GM18505 (cell line): ENCODE measurements around the gene KIR3DL1.
"Not testable (repeated sequence)": the region's sequence is repeated elsewhere in the genome, so short reads cannot be mapped to it uniquely, and the experiment has no call there.

Experiments used
- ATAC-seq: cut with Tn5 transposase; IDR thresholded peaks from one replicate; pipeline ENCODE4 v1.9.1; 2021; ENCODE audit not compliant: unreplicated experiment
- POLR2A ChIP-seq: IDR thresholded peaks from 4 replicates; pipeline ENCODE4 v1.6.1; 2011; ENCODE audit warnings: borderline replicate concordance; ENCODE audit not compliant: insufficient read depth, insufficient read length; ENCODE audit errors: extremely low read depth

KIR3DL1 gene

DNA sequence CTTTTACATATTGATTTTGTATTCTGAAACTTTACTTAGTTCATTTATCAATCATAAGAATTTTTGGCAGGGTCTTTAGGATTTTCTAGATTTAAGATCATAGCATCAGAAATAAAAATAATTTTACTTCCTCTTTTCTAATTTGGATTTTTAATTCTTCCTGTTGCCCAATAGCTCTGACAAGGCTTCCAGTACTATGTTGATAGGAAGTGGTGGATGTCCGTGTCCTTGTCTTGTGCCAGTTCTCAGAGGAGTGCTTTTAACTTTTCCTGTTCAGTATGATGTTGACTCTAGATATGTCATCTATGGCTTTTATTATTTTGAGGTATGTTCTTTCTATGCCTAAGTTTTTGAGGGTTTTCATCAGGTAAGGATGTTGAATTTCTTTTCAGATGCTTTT is 20.5 kb upstream of the KIR3DL1 start:
- no peak for TF ChIP-seq POLR2A
- ATAC-seq = no peak

DNA sequence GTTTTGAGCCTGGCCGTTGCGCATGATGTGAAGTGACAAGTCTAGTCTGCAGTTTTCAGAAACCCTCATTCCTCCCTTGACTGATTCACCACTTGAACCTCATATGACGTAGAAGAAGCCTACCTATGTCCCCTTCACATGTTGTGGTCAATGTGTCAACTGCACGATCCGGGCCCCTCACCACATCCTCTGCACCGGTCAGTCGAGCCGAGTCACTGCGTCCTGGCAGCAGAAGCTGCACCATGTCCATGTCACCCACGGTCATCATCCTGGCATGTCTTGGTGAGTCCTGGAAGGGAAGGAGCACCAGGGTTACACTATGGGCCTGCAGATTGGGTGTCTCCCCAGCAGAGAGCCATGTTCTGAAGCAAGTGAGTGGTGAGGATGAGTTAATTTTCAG is 12.9 kb upstream of the KIR3DL1 start, which contains the start of gene KIR2DL4:
Gene KIR2DL4, plus strand, starts transcription at position 201 of the 400 bp plus-strand sequence. Its CDS starts 42 bp downstream, at position 243.
- ATAC-seq = no peak
- TF ChIP-seq POLR2A = no peak

DNA sequence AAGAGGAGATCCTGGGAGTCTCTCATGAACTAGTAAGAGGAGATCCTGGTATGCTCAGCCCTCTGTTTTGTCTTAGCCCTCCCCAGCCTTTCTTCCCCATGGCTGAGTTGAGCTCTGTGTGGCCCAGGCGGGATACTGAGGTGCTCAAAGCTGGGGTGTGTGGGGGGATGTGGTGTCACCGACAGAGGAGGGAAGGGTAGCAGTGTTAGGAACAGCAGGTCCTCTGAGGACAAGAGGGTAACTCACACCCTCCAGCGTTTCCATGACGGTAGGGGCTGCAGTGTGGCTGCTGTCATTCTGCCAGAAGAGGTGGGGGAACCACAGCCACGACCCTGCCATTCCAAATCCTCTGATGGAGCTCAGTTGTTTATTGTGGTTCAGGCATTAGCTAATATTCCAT is 12.2 kb upstream of the KIR3DL1 start:
- no peak for TF ChIP-seq POLR2A
- no peak for ATAC-seq

DNA sequence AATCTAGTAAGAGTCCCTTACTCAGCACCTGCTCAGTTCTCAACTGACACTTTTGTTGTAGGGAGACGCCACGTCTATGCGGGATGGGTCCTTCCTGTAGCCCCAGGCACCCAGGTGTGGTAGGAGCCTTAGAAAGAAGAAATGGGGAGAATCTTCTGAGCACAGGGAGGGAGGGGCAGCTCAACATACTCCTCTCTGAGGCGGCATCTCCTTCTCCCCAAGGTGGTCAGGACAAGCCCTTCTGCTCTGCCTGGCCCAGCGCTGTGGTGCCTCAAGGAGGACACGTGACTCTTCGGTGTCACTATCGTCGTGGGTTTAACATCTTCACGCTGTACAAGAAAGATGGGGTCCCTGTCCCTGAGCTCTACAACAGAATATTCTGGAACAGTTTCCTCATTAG is 11.7 kb upstream of the KIR3DL1 start:
- no peak for TF ChIP-seq POLR2A
- ATAC-seq = no peak

DNA sequence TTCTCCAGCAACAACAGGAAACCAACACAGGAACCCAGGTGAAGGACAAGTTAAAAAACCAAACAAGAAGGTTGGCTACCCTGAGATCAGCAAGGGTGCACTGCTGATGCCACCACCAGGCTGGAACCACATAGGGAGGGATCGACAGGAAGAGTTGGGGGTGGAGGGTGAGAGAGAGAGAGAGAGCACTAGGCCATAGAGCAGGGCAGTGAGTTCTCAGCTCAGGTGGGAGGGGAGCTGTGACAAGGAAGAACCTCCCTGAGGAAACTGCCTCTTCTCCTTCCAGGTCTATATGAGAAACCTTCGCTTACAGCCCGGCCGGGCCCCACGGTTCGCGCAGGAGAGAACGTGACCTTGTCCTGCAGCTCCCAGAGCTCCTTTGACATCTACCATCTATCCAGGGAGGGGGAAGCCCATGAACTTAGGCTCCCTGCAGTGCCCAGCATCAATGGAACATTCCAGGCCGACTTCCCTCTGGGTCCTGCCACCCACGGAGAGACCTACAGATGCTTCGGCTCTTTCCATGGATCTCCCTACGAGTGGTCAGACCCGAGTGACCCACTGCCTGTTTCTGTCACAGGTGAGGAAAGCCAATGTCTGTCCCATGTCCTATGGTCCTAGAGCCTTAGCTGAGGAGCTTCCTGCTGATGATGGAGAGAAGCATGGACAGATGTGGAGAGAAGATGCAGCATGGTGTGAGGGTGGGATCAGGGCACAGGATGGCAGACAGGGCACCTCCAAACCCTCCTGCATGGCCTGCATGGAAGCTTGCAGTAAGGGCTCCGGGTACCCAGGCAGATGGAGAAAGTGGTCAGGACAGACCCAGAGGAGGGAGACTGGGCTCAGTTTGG is 10.4 kb upstream of the KIR3DL1 start:
- ATAC-seq = no peak
- TF ChIP-seq POLR2A = no peak

DNA sequence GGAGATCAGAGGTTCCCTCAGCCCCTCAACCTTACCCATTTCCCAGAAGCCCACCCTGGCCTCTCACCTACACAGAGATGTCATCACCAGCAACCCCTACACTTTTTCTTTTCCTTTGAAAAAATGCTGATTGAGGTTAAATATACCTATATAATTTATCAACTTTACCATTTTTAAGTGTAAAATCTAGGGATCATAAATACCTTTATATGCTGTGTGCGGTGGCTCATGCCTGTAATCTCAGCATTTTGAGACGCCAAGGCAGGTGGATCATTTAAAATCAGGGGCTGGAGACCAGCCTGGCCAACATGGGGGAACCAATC is 9.8 kb upstream of the KIR3DL1 start:
- no peak for ATAC-seq
- no peak for TF ChIP-seq POLR2A

DNA sequence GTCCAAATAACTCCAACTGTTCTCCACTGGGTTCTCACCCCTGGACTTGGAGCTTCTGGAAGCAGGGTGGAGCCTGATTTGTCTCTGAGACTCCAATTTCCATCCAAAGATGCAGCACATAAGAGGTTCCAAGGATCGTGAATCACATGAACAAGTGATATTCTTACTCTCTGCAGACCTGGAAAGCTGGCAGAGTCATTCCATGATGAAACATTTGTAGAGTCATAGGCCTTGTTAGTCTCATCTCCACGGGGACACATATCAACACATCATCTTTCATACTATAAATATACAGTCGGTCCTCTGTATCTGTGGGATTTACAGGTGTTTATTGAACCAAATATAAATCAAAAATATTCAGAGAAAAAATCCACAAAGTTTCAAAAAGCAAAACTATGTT is 1.7 kb upstream of the KIR3DL1 start:
- not testable (repeated sequence) for ATAC-seq

DNA sequence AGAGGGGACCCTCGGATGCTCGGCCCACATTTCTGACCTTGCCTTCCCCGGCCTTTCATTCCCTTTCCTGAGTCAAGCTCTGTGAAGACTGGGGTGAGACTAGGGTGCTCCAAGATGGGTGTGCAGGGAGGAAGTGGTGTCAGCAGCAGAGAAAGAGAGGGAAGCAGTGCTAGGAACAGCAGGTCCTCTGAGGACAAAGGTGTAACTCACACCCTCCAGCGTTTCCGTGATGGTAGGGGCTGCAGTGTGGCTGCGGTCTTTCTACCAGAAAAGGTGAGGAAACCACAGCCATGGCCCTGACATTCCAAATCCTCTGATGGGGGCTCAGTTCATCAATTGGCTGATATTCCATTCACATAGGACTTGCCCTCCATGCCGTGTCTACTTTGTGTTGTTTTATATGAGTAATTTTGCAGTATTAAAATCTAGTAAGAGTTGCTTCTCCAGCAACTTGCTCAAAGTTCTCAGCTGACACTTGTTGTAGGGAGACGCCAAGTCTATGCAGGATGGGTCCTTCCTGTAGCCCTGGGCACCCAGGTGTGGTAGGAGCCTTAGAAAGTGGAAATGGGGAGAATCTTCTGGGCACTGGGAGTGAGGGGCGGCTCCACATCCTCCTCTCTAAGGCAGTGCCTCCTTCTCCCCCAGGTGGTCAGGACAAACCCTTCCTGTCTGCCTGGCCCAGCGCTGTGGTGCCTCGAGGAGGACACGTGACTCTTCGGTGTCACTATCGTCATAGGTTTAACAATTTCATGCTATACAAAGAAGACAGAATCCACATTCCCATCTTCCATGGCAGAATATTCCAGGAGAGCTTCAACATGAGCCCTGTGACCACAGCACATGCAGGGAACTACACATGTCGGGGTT is 1.6 kb downstream of the KIR3DL1 start:
- no peak for ATAC-seq
- no peak for TF ChIP-seq POLR2A

DNA sequence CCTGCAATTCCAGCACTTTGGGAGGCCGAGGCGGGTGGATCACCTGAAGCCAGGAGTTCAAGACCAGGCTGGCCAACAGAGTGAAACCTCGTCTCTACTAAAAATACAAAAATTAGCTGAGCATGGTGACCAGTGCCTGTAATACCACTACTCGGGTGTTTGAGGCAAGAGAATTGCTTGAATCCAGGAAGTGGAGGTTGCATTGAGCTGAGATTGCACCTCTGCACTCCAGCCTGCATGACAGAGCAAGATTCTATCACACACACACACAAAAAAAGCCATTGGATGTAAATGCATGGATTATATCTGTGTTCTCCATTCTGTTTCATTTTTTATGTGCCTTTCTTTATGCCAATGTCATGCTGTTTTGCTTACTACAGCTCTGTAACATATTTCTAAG is 8.1 kb downstream of the KIR3DL1 start:
- not testable (repeated sequence) for ATAC-seq

DNA sequence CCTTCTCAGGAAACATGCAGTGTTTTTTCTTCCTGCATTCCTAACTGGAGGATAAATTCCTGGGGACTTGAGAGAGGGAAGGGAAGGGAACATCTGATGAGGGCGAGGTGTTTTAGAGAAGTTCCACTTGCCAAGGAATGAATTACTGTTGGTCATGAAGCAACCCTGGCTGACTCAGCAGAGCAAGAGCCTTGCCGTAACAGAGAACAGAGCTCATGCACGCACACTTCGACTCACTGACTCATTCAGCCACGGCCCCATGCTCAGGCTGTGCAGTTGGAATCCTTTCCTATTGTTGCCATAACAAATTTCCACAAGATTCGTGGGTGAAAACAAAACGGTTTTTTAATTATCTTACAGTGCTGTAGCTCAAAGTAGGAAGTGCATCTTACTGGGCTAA is 9.1 kb downstream of the KIR3DL1 start:
- not testable (repeated sequence) for ATAC-seq

DNA sequence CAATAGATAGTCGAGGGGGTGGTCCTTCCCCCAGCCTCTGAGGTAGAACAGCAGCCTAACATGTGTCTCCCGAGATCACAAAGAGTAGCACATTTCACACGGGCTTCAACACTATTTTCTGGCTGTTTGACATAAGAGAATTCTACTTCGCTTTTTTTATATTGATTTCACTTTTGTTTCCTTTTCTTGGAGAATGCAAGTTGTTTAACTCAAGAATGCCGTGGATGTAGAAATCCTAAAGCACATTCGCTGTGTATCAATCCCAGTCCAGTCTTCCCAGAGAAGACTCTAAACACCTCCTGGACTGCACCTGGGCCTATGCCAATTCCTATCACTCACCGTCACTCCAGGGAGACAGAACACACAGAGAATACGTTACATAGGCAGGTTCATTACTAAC is 11.8 kb downstream of the KIR3DL1 start:
- ATAC-seq = not testable (repeated sequence)

DNA sequence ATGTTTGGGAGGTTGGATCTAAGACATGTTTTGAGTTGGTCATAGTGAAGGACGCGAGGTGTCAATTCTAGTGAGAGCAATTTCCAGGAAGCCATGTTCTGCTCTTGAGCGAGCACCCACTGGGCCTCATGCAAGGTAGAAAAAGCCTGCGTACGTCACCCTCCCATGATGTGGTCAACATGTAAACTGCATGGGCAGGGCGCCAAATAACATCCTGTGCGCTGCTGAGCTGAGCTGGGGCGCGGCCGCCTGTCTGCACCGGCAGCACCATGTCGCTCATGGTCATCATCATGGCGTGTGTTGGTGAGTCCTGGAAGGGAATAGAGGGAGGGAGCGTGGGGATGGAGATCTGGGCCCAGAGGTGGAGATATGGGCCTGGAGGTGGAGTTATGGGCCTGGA is 16.2 kb downstream of the KIR3DL1 start, which contains the start of gene KIR2DS4:
Gene KIR2DS4, plus strand, starts transcription at position 181 of the 400 bp plus-strand sequence.
- not testable (repeated sequence) for ATAC-seq

DNA sequence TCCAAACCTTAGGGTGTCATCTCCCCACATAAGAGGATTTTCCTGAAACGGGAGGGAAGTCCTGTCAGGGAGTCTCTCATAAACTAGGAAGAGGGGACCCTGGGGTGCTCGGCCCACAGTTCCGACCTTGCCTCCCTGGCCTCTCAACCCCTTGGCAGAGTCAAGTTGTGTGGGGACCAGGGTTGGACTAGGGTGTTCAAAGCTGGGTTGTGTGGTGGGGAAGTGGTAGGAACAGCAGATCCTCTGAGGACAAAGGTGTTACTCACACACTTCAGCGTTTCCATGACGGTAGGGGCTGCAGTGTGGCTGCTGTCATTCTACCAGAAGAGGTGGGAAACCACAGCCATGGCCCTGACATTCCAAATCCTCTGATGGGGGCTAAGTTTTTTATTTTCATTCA is 18.9 kb downstream of the KIR3DL1 start:
- not testable (repeated sequence) for ATAC-seq

DNA sequence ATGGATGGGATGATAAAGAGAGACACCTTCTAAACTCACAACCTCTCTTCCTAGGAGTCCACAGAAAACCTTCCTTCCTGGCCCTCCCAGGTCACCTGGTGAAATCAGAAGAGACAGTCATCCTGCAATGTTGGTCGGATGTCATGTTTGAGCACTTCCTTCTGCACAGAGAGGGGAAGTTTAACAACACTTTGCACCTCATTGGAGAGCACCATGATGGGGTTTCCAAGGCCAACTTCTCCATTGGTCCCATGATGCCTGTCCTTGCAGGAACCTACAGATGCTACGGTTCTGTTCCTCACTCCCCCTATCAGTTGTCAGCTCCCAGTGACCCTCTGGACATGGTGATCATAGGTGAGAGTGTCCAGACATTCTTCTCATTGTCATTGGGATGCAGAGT is 21.3 kb downstream of the KIR3DL1 start:
- not testable (repeated sequence) for ATAC-seq

DNA sequence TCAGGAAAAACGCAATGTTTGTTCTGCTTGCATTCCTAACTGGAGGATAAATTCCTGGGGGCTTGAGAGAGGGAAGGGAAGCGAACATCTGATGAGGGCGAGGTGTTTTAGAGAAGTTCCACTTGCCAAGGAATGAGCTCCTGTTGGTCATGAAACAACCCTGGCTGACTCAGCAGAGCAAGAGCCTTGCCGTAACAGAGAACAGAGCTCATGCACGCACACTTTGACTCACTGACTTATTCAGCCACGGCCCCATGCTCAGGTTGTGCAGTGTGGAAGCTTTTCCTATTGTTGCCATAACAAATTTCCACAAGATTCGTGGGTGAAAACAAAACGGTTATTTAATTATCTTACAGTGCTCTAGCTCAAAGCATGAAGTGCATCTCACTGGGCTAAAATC is 26.9 kb downstream of the KIR3DL1 start:
- not testable (repeated sequence) for ATAC-seq

DNA sequence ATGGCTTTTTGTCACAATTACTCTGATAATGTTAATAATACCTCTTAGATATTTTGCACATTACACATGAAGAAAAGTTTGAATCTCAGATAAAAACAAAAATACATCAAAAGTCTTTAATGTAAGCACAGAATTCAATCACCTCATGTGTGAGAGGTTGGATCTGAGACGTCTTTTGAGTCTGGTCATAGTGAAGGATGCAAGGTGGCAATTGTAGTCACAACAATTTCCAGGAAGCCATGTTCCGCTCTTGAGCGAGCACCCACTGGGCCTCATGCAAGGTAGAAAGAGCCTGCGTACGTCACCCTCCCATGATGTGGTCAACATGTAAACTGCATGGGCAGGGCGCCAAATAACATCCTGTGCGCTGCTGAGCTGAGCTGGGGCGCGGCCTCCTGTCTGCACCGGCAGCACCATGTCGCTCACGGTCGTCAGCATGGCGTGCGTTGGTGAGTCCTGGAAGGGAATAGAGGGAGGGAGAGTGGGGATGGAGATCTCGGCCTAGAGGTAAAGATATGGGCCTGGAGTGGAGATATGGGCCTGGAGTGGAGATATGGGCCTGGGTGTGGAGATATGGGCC is 33.9 kb downstream of the KIR3DL1 start, which contains the start of gene KIR3DL2:
Gene KIR3DL2, plus strand, starts transcription at position 383 of the 580 bp plus-strand sequence. Its CDS starts 33 bp downstream, at position 416.
- ATAC-seq = not testable (repeated sequence)
